Tracheal epithelial cell (primary cell): ENCODE results near the gene TMEM150A. TPM values are rescaled to one million over a fixed set of nuclear protein-coding genes. Genes with fewer than 3 reads are reported as not detected.

Experiments used
- total RNA-seq: library from RNA; depleted of rRNA; stranded (reverse); fragments of >200 nt; gene quantifications from 2 replicates; pipeline ENCODE4 v1.2.1, GENCODE V29; 2014

TMEM150A gene
- 10.7 and 12.8 TPM in 2 replicates for total RNA-seq

GRCh38 chr2:85602476-85603234 is at the start of gene TMEM150A:
Gene TMEM150A (minus strand): TSS chr2:85602698. CDS start chr2:85601948, 750 bp downstream.

DNA sequence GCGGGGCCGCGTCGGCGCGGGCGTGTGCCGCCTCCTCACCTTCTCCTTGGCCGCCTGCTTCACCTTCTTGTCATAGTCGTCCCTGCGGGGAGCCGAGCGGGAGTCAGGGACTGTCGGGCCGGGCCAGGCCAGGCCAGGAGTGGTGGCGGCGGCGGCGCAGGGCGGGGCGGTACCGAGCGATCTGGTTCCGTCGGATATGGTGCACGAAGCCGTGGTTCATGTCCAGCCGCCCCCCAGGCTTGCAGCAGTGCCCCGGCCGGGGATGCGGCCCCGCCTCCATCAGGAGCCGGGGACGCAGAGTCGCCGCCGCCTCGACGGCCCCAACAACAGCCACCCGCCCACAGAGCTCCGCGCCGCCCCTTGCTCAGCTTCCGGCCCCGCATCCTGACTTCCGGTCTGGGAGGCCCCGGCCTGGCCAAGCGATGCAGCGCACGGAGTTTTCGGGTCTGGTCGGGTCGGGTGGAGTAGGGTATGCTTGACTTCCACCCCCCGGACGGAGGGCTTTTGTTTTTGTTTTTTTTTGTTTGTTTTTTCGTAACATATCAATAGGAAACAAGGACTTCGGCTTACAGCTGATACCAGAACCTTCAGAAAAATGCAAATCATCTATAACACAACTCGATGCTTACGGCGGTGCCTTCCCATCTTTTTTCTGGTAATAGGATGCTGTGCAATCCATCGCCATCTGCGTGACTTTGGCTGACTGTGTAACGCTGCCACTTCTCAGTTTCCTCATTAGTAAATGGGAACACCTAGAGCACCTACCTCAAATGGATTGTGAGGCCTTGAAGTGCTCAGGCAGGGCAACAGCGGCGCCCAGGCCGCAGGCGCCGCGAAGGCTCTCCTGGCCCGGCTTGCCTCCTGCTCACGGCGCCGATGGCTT is 9.4 kb upstream of the TMEM150A start, which contains the start of gene C2orf68:
Gene C2orf68, minus strand, starts transcription at position 362 of the 883 bp plus-strand sequence. Its CDS starts 82 bp downstream, at position 280.

DNA sequence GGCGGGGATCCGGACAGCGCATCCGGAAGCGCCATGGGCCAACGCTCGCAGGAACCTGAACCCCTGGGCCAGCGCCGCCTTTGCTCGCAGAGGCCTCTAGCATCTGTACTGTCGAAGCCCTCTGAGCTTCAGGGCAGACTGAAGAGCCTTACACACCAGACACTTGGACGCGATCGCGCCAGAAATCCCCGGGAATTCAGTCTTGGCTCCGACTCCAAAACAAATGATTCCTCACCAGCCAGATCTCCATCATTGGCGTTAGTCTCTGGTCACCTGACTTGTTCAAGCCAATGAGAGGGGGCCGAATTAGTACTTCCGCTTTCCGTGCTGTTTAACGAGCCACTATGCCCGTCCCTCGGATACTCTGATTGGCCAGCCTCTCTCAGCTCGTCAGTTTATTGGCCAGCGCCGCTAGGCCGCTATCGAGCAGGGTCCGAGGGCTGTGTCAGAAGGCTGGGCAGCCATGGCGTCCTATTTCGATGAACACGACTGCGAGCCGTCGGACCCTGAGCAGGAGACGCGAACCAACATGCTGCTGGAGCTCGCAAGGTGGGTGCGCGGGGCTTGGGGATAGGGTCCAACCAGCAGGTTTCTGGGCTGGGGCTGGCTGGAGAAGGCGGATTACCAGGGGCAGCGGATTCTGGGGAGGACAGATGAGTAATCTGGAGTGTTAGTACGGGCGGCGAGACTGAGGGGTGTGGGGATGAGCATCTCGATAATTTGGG is 7.0 kb downstream of the TMEM150A start, which contains the start of gene RNF181:
Gene RNF181, plus strand, starts transcription at position 445 of the 725 bp plus-strand sequence. Its CDS starts 19 bp downstream, at position 464.

DNA sequence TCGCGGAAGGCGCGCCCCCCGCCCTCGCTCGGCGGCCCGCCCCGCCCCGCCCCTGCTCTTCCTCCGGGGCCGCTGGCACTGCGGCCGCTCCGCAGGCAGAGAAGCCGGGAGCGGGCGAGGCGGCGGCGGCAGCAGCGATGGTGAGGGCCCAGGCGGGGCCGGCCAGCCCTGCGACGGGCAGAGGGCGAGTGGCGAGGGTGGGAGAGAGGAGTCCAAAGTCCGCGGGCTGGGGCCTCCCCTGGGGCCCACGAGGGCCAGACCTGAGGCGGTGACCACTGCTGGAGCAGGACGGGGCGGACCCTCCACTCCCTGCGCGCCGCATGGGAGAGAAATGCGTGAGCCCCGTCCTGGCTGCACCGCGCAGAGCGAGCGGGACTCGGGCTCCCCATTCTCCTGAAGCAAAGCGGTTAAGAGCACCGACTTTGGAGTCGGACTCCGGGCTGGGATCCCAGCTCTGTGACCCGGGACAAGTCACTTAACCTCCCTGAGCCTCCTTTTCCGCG is 18.1 kb downstream of the TMEM150A start, which contains the start of gene VAMP5:
Gene VAMP5, plus strand, starts transcription at position 78 of the 503 bp plus-strand sequence. Its CDS starts 60 bp downstream, at position 138.

DNA sequence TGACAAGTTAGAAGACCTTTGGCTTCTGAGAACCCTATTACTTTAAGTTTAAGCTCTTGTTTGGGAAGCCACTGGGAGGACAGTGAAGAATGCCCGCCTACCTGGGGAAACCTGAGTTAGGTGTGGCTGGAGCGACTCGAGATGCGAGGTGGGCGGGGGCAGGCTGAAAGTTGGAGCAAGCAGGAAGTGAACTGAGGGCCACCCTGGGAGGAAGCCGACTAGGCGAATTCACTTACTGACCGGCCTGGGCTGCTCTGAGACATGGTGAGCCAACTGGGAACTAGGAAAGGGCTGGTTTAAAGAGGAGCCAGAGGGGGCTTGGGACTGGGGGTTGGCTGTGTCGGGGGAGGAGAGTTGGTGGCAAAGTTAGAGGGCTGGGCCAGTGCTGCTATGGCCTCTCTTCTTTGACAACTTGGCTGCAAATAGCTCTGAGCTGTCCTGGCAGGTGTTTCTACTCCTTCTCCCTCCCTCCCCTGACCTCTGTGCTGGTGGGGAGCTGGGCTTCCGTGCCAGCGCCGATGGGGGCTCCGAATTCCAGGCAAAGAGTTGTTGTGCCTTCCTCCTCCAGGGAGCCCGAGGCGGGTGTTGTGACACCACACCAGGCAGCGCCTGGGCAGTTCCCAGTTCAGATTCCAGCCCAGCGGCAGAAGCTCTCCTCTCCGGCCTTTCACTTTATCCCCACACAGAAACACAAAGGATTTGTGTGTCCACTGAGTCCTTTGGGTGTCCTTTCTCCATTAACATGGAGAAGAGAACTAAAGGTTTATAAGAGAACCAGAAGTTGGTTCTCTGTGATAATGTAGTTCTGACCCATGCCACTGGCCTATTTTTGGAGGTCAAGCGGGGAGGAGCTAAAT is 24.9 kb downstream of the TMEM150A start, which contains the start of gene VAMP8:
Gene VAMP8, plus strand, starts transcription at position 201 of the 857 bp plus-strand sequence. Its CDS starts 61 bp downstream, at position 262.

GRCh38 chr2:85561280-85562212 is 41.0 kb downstream of the TMEM150A start, which contains the start of gene GGCX:
Gene GGCX (minus strand): TSS chr2:85561493. CDS start chr2:85561428, 65 bp downstream.

Other genes starting within 250 kb of the TMEM150A start
- 104 and 108 TPM in 2 replicates for gene RETSAT, start 248.2 kb downstream of the TMEM150A start, total RNA-seq
- 7.7 and 15.6 TPM in 2 replicates for gene ELMOD3, start 247.9 kb downstream of the TMEM150A start, total RNA-seq
- 625 and 657 TPM in 2 replicates for gene CAPG, start 192.3 kb downstream of the TMEM150A start, total RNA-seq
- gene SH2D6, start 184.0 kb downstream of the TMEM150A start, total RNA-seq, result not detected in 2 replicates
- 49.4 and 75.9 TPM in 2 replicates for gene MAT2A, start 63.5 kb downstream of the TMEM150A start, total RNA-seq
- 27.3 and 35.4 TPM in 2 replicates for gene GGCX, start 41.2 kb downstream of the TMEM150A start, total RNA-seq
- gene VAMP8, start 25.1 kb downstream of the TMEM150A start, total RNA-seq, result 36.2 and 42.2 TPM in 2 replicates
- 4.1 TPM in 1 of 2 replicates, not detected in the other for gene VAMP5, start 18.3 kb downstream of the TMEM150A start, total RNA-seq
- 221 and 249 TPM in 2 replicates for gene RNF181, start 7.0 kb downstream of the TMEM150A start, total RNA-seq
- gene C2orf68, start 9.4 kb upstream of the TMEM150A start, total RNA-seq, result 16.0 and 20.0 TPM in 2 replicates
- gene USP39, start 13.5 kb upstream of the TMEM150A start, total RNA-seq, result 32.8 and 36.4 TPM in 2 replicates
- not detected in 2 replicates for gene SFTPB, start 65.5 kb upstream of the TMEM150A start, total RNA-seq
- not detected in 2 replicates for gene GNLY, start 91.7 kb upstream of the TMEM150A start, total RNA-seq
- gene ATOH8, start 151.3 kb upstream of the TMEM150A start, total RNA-seq, result 0.96 TPM in 1 of 2 replicates, not detected in the other